IPS DF 6.9 (cell line): ENCODE measurements around the gene TTYH1.

Source experiments
- DNase-seq: peaks from one replicate; pipeline ENCODE4 v3.0.0-alpha.2; 2013; ENCODE audit warnings: low read depth, low spot score
- H3K27ac ChIP-seq: one replicate; pipeline ENCODE4 v1.5.1; 2013; ENCODE audit warnings: low read length, control low read depth
- H3K27me3 ChIP-seq: 2 replicates; pipeline ENCODE4 v1.6.1; 2013; ENCODE audit warnings: mild to moderate bottlenecking, low read length; ENCODE audit not compliant: control insufficient read depth, insufficient read depth
- H3K36me3 ChIP-seq: 2 replicates; pipeline ENCODE4 v1.6.1; 2013; ENCODE audit warnings: low read length; ENCODE audit not compliant: control insufficient read depth, insufficient read depth
- H3K4me1 ChIP-seq: 2 replicates; pipeline ENCODE4 v1.6.1; 2013; ENCODE audit warnings: low read length; ENCODE audit not compliant: control insufficient read depth, insufficient read depth
- H3K4me3 ChIP-seq: 2 replicates; pipeline ENCODE4 v1.5.1; 2013; ENCODE audit warnings: mild to moderate bottlenecking, low read length
- H3K9me3 ChIP-seq: 2 replicates; pipeline ENCODE4 v1.6.1; 2013; ENCODE audit warnings: low read length, inconsistent platforms; ENCODE audit not compliant: control insufficient read depth, insufficient read depth
- WGBS: extraction: QIAGEN DNeasy Blood & Tissue Kit; methylation state at CpG from one replicate; pipeline ENCODE4 v1.1.7; 2013; ENCODE audit warnings: mixed read lengths, missing lambda C conversion rate; ENCODE audit not compliant: insufficient read length, insufficient coverage; 5-methylcytosine and 5-hydroxymethylcytosine counted together

TTYH1 gene

GRCh38 chr19:54392105-54392504, 23.2 kb upstream of the TTYH1 start:
- no peaks in the 10 kb centered on the region for H3K27me3 ChIP-seq
- H3K36me3 ChIP-seq: no peaks in the 10 kb centered on the region
- WGBS: no CpG with 5 or more reads among the region's 5 CpGs
- H3K4me3 ChIP-seq: no peak overlapping the region
- H3K9me3 ChIP-seq: no peaks in the 10 kb centered on the region
- DNase-seq: no peak
- peaks cover 2% of the 10 kb centered on the region; the same call in 1 of the 2 replicates for H3K4me1 ChIP-seq
- H3K27ac ChIP-seq: no peak overlapping the region

DNA sequence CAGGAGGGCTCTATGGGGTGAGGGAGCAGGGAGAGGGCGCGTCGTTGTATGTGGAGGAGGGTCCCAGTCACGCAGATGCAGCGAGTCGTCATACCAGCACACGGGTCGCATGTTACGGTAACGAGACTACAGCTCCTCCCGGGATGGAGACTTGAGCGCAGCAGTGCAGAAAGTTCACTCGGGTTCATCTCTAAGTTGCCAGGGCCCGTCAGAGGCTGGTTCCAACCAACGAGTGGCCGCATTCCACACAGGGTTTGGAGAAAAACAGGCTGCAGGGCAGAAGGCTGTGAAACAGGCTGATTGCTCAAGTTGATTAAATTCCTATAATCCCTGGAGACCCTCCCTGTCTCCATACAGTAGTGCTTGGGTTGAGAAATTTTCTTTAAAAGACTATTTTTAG, 21.9 kb upstream of the TTYH1 start:
- H3K27ac ChIP-seq: no peak overlapping the region
- DNase-seq: no peak
- no peaks in the 10 kb centered on the region for H3K27me3 ChIP-seq
- H3K4me1 ChIP-seq: peaks cover 2% of the 10 kb centered on the region; the same call in 1 of the 2 replicates
- no peaks in the 10 kb centered on the region for H3K9me3 ChIP-seq
- no peak overlapping the region for H3K4me3 ChIP-seq
- H3K36me3 ChIP-seq: no peaks in the 10 kb centered on the region
- WGBS: no CpG with 5 or more reads among the region's 16 CpGs

- no peaks in the 10 kb centered on the region for H3K36me3 ChIP-seq
- no peaks in the 10 kb centered on the region for H3K27me3 ChIP-seq
- no peak for DNase-seq
Measured at GRCh38 chr19:54395685-54396084, 19.6 kb upstream of the TTYH1 start.

GRCh38 chr19:54399189-54399588, 16.1 kb upstream of the TTYH1 start:
- no peaks in the 10 kb centered on the region for H3K9me3 ChIP-seq
- no peaks in the 10 kb centered on the region for H3K27me3 ChIP-seq
- no peak for DNase-seq
- no peaks in the 10 kb centered on the region for H3K36me3 ChIP-seq
- no peaks in the 10 kb centered on the region for H3K4me1 ChIP-seq
- no peak overlapping the region for H3K4me3 ChIP-seq
- H3K27ac ChIP-seq: no peak overlapping the region
- no CpG with 5 or more reads among the region's 2 CpGs for WGBS

More at GRCh38 chr19:54395685-54396084, 19.6 kb upstream of the TTYH1 start:
- Histone ChIP-seq H3K4me1 (peaks cover 2% of the 10 kb centered on the region; the same call in 1 of the 2 replicates), H3K4me3 (no peak overlapping the region), H3K9me3 (no peaks in the 10 kb centered on the region), H3K27ac (no peak overlapping the region)
- WGBS: no CpG with 5 or more reads among the region's 8 CpGs

DNA sequence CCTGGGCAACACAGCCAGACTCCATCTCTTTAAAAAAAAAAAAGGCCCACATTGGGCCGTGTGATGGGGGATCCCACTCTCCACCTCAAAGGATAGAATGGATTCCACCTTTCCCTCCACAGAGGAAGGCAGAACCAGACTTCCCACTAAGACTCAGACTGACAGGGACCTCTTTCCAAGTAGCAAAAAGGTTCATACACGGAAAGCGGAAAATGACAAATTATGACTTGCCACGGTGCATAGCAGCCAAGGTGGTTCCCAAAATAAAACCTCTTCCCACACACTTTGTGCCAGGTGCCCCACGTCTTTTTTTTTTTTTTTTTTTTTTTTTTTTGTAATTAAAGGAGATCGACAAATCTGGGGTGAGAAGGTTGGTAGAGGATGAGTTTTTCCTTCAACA, 14.4 kb upstream of the TTYH1 start:
- H3K4me3 ChIP-seq: no peak overlapping the region
- no peak for DNase-seq
- no peaks in the 10 kb centered on the region for H3K4me1 ChIP-seq
- no peaks in the 10 kb centered on the region for H3K36me3 ChIP-seq
- H3K27ac ChIP-seq: no peak overlapping the region
- WGBS: no CpG with 5 or more reads among the region's 6 CpGs
- no peaks in the 10 kb centered on the region for H3K9me3 ChIP-seq
- H3K27me3 ChIP-seq: no peaks in the 10 kb centered on the region

GRCh38 chr19:54403054-54403453, 12.2 kb upstream of the TTYH1 start:
- DNase-seq: no peak
- Histone ChIP-seq H3K4me1 (no peaks in the 10 kb centered on the region), H3K27ac (no peak overlapping the region), H3K36me3 (no peaks in the 10 kb centered on the region), H3K27me3 (no peaks in the 10 kb centered on the region), H3K9me3 (no peaks in the 10 kb centered on the region), H3K4me3 (no peak overlapping the region)
- no CpG with 5 or more reads among the region's 8 CpGs for WGBS

DNA sequence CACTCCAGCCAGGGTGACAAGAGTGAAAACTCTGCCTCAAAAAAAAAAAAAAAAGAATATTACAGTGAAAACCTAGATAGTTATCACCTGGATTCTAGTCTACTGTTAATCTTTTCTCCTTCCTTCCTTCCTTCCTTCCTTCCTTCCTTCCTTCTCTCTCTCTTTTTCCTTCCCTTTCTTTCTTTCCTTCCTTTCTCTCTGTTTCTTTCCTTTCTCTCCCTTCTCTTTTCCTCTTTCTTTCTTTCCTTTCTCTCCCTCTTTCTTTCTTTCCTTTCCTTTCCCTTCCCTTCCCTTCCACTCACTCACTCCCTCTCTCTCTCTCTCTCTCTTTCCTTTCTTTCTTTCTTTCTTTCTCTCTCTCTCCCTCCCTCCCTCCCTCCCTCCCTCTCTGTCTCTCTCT, 9.6 kb upstream of the TTYH1 start:
- Histone ChIP-seq H3K36me3 (no peaks in the 10 kb centered on the region), H3K9me3 (0 out of 2 replicates have a peak, but pooled peaks cover 2% of the 10 kb centered on the region), H3K27ac (no peak overlapping the region), H3K4me1 (no peaks in the 10 kb centered on the region), H3K4me3 (no peak overlapping the region), H3K27me3 (no peaks in the 10 kb centered on the region)
- DNase-seq: no peak

DNA sequence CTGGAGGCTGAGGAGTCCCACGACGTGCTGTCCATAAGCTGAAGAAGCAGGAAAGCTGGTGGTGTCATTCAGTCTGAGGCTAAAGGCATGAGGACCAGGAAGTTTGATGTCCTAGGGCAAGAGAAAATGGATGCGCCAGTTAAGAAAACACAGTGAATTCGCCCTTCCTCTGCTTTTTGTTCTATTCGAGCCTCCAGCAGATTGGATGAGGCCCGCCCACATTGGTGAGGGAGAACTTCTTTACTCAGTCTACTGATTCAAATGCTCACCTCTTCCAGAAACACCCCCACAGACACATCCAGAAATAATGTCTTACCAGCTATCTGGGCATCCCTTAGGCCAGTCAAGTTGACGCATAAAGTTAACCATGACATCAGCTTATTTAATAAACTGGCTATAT, 7.5 kb upstream of the TTYH1 start:
- H3K36me3 ChIP-seq: no peaks in the 10 kb centered on the region
- H3K4me3 ChIP-seq: no peak overlapping the region
- no peaks in the 10 kb centered on the region for H3K4me1 ChIP-seq
- no peak overlapping the region for H3K27ac ChIP-seq
- DNase-seq: no peak
- no peaks in the 10 kb centered on the region for H3K27me3 ChIP-seq
- H3K9me3 ChIP-seq: 0 out of 2 replicates have a peak, but pooled peaks cover 2% of the 10 kb centered on the region
- WGBS: no CpG with 5 or more reads among the region's 7 CpGs

GRCh38 chr19:54408456-54409026, 6.7 kb upstream of the TTYH1 start:
- Histone ChIP-seq H3K36me3 (no peaks in the 10 kb centered on the region), H3K4me3 (no peak overlapping the region), H3K27ac (no peak overlapping the region), H3K4me1 (no peaks in the 10 kb centered on the region), H3K27me3 (no peaks in the 10 kb centered on the region), H3K9me3 (0 out of 2 replicates have a peak, but pooled peaks cover 2% of the 10 kb centered on the region)
- no peak for DNase-seq
- WGBS: no CpG with 5 or more reads among the region's 9 CpGs

GRCh38 chr19:54411033-54411432, 4.2 kb upstream of the TTYH1 start:
- no peak overlapping the region for H3K27ac ChIP-seq
- H3K9me3 ChIP-seq: peaks cover 3% of the 10 kb centered on the region; the same call in 1 of the 2 replicates
- peaks cover 4% of the 10 kb centered on the region; the same call in 1 of the 2 replicates for H3K27me3 ChIP-seq
- H3K36me3 ChIP-seq: no peaks in the 10 kb centered on the region
- no peak for DNase-seq
- H3K4me1 ChIP-seq: no peaks in the 10 kb centered on the region
- no peak overlapping the region for H3K4me3 ChIP-seq

- Histone ChIP-seq H3K27ac (no peak overlapping the region), H3K36me3 (no peaks in the 10 kb centered on the region), H3K4me3 (no peak overlapping the region), H3K4me1 (no peaks in the 10 kb centered on the region; the same call in 1 of the 2 replicates), H3K27me3 (peaks cover 4% of the 10 kb centered on the region; the same call in 1 of the 2 replicates), H3K9me3 (peaks cover 3% of the 10 kb centered on the region; the same call in 1 of the 2 replicates)
- no peak for DNase-seq
- WGBS: no CpG with 5 or more reads among the region's 4 CpGs
Measured at GRCh38 chr19:54412877-54413276, 2.4 kb upstream of the TTYH1 start.
